ENCODE measurements around the gene IFT57. TPM values are rescaled to one million over a fixed set of nuclear protein-coding genes. Genes with fewer than 3 reads are reported as not detected.

The IFT57 gene
- total and polyA plus RNA-seq, 9 of the 15 experiments (the other 6 are each of a cell fraction or from before 2014, with no cell fraction given) = 1.5 to 20.1 (median 9.9) TPM

- no peak for TF ChIP-seq HDAC1 (IDR thresholded peaks at IDR 0.05)
- no peak for TF ChIP-seq HES1 (IDR thresholded peaks at IDR 0.05; ENCODE audit: low read depth)
These were observed 19.4 kb downstream of the IFT57 start (continued) for GRCh38 chr3:108202834-108203233.

DNA sequence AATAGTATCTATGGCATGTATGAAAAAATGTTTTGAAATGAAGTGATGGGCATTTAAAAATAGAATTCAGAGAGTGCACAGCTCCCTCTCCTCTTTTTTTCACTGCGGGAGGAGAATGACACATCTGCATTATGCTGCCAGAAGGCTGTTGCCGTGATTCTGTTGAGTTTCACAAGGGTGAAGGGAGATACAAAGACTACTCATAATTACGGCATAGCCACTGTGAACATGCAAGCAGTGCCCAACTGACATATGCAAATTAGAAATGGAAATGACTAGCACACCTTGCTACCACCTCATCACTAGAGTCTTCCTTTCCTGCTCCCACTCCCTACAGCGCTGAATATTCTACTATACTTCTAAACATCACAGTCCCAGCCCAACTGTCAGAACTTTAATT, 20.1 kb downstream of the IFT57 start:
- DNase-seq (ENCODE audit: extremely low read depth in 1 of 4, low spot score in 3 of 4) (no peak), FAIRE-seq (no peak), ATAC-seq (no peak)
- H3K9me3 ChIP-seq (replicated peaks; ENCODE audit: control insufficient read depth, insufficient read depth, low read depth, low read length) = no peaks in the 10 kb centered on the region
- BruUV-seq (replicated peaks) = no TSS peak
- H3K36me3 ChIP-seq (ENCODE audit: control insufficient read depth, insufficient read depth, low read length) = no peaks in the 10 kb centered on the region
- in situ Hi-C loops (cut with MboI) = no loop called here
- peaks cover 2% of the 10 kb centered on the region for H3K9me1 ChIP-seq (ENCODE audit: control insufficient read depth, insufficient read depth, low read length)
- CTCF ChIA-PET (ENCODE audit: low intra/inter-chr PET ratio) = no interaction called here
- TF ChIP-seq BCL6 (CRISPR knock-in tag; IDR thresholded peaks at IDR 0.05) (no peak), HDAC2 (IDR thresholded peaks at IDR 0.05) (no peak), TCF7L2 (IDR thresholded peaks at IDR 0.05; ENCODE audit: low read depth, low read length) (no peak), ZNF445 (CRISPR knock-in tag; IDR thresholded peaks at IDR 0.05; ENCODE audit: low read depth) (no peak), ZNF217 (CRISPR knock-in tag; IDR thresholded peaks at IDR 0.05) (no peak), ZNF395 (CRISPR knock-in tag; IDR thresholded peaks at IDR 0.05) (no peak), ZNF561 (CRISPR knock-in tag; conservative IDR thresholded peaks at IDR 0.05) (no peak), ZNF57 (CRISPR knock-in tag; IDR thresholded peaks at IDR 0.05) (no peak), ZFPM2 (CRISPR knock-in tag; IDR thresholded peaks at IDR 0.05) (no peak), MTA2 (IDR thresholded peaks at IDR 0.05; ENCODE audit: low read depth) (no peak), POLR2AphosphoS2 (IDR thresholded peaks at IDR 0.05; ENCODE audit: low read length) (no peak), ZNF316 (IDR thresholded peaks at IDR 0.05) (no peak), ZC3H8 (IDR thresholded peaks at IDR 0.05) (no peak), ZKSCAN1 (IDR thresholded peaks at IDR 0.05; ENCODE audit: low read depth, low read length) (no peak), POLR2A (conservative IDR thresholded peaks at IDR 0.05) (no peak)
- TF ChIP-seq, protein P1, sequence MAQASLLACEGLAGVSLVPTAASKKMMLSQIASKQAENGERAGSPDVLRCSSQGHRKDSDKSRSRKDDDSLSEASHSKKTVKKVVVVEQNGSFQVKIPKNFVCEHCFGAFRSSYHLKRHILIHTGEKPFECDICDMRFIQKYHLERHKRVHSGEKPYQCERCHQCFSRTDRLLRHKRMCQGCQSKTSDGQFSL (CRISPR knock-in tag; IDR thresholded peaks at IDR 0.05) = no peak
- TF ChIP-seq, protein P1 (tag; IDR thresholded peaks at IDR 0.05) = no peak
- TF ChIP-seq, protein P2, sequence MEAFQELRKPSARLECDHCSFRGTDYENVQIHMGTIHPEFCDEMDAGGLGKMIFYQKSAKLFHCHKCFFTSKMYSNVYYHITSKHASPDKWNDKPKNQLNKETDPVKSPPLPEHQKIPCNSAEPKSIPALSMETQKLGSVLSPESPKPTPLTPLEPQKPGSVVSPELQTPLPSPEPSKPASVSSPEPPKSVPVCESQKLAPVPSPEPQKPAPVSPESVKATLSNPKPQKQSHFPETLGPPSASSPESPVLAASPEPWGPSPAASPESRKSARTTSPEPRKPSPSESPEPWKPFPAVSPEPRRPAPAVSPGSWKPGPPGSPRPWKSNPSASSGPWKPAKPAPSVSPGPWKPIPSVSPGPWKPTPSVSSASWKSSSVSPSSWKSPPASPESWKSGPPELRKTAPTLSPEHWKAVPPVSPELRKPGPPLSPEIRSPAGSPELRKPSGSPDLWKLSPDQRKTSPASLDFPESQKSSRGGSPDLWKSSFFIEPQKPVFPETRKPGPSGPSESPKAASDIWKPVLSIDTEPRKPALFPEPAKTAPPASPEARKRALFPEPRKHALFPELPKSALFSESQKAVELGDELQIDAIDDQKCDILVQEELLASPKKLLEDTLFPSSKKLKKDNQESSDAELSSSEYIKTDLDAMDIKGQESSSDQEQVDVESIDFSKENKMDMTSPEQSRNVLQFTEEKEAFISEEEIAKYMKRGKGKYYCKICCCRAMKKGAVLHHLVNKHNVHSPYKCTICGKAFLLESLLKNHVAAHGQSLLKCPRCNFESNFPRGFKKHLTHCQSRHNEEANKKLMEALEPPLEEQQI (IDR thresholded peaks at IDR 0.05) = no peak
- POLR2A ChIA-PET = interaction anchor here (0.8 kb wide), 1 partner anchor 207 kb away, joined by 3 read pairs; no protein-coding TSS in a partner anchor
- no peaks in the 10 kb centered on the region for H4K20me1 ChIP-seq (replicated peaks; ENCODE audit: control insufficient read depth, insufficient read depth, low read length)
- H3K27me3 ChIP-seq (ENCODE audit: control insufficient read depth in 2 of 2, insufficient read depth in 2 of 2, low read length in 2 of 2) = no peaks in the 10 kb centered on the region
- peaks cover 0 to 4% of the 10 kb centered on the region in 2 experiments; a peak in 2 of 5 replicates for H3K4me1 ChIP-seq (replicated peaks in 1 of 2; ENCODE audit: control insufficient read depth in 2 of 2, insufficient read depth in 2 of 2, low read length in 2 of 2)
- no peak overlapping the region for H3K27ac ChIP-seq (ENCODE audit: extremely low read depth, low read depth, low read length)
- H3K4me3 ChIP-seq = no peak overlapping the region
- intact Hi-C loops (cut with micrococcal nuclease) = no loop called here
- H3K9ac ChIP-seq (ENCODE audit: insufficient read depth in 1 of 2, low read depth in 2 of 2, low read length in 2 of 2) = no peak overlapping the region
- no peak overlapping the region for H3K4me2 ChIP-seq (ENCODE audit: insufficient read depth, low read length)
- no peak overlapping the region for H2AFZ ChIP-seq (ENCODE audit: low read depth, low read length)
- no peaks in the 10 kb centered on the region for H3K79me2 ChIP-seq (ENCODE audit: control insufficient read depth, insufficient read depth, low read length)
- 64% methylated on average over 4 of the region's 4 CpGs for WGBS (ENCODE audit: insufficient coverage, low coverage, missing lambda C conversion rate)
